GM18873 (cell line): ENCODE results near the gene SIAE.

Experiments used
- ATAC-seq: cut with Tn5 transposase; IDR thresholded peaks from one replicate; pipeline ENCODE4 v1.9.1; 2021; ENCODE audit warnings: mild to moderate bottlenecking, moderate library complexity, moderate number of reproducible peaks; ENCODE audit not compliant: unreplicated experiment, low FRiP score

SIAE gene, protein sequence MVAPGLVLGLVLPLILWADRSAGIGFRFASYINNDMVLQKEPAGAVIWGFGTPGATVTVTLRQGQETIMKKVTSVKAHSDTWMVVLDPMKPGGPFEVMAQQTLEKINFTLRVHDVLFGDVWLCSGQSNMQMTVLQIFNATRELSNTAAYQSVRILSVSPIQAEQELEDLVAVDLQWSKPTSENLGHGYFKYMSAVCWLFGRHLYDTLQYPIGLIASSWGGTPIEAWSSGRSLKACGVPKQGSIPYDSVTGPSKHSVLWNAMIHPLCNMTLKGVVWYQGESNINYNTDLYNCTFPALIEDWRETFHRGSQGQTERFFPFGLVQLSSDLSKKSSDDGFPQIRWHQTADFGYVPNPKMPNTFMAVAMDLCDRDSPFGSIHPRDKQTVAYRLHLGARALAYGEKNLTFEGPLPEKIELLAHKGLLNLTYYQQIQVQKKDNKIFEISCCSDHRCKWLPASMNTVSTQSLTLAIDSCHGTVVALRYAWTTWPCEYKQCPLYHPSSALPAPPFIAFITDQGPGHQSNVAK

DNA sequence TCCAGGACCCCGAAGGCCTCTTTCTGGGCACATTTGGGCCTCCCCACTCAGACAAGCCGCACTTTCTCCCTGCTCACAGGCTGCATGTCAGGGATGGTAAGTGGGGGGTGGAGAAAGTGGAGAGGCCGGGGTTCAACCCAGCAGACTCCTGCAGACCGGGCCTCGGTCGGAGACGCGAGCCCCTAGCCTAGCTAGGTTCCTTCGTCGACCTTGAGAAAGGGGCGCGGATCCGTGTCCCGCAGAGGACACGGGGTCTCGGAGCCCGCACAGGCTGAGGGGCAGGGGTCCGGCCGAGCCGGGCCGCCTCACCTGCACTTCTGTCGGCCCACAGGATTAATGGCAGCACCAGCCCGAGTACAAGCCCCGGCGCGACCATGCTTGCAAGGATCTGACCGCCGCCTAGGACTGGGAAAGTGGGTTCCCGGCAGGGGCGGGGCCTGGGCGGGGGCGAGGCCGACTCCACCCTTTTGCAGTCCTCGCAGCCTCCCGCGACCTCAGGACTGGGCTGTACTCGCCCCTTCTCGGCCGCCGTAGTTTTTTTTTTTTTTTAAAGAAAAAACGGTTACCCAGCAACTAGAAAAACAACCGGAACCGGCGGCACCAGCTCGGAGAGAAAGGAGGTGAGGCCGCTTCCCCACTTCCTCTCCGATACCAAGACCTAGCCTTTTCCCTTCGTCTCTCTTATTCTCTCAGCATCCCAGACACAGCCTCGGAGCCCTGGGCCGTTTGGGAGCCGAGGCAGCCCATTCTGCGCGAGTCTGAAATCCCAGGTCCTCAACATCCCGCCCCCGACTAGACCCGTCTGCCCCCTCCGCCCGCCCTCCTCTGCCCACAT, at the start of gene SIAE, which contains the start of gene SPA17:
TSS of gene SIAE (minus strand) at position 407 of the 835 bp plus-strand sequence. CDS start at position 376, 31 bp downstream.
TSS of gene SPA17 (plus strand) at position 572 of the 835 bp plus-strand sequence. CDS start 1,361 bp downstream, outside the sequence.
- ATAC-seq = peak; percentile 80

DNA sequence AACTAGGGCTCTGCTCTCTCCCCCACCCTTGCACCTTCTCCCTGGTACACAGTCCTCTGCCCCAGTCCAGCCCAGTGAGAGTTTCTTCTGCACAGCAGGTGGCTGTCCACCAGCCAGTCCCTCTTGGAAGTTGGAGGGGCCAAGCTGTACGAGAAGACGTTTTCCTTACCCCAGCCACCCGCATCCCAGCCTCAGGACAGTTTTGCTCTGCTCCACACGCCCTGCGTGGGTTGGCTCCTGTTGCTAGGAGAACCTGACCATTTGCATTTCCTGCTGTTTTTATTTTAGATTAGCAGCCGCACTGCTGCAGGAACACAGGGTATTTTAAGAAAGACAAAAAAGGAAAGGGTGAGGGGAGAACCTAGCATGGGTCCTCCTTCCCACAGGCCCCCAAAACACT, 48.6 kb upstream of the SIAE start:
- ATAC-seq = no peak

- no peak for ATAC-seq
Observed at GRCh38 chr11:124719534-124719933, 46.0 kb upstream of the SIAE start.

DNA sequence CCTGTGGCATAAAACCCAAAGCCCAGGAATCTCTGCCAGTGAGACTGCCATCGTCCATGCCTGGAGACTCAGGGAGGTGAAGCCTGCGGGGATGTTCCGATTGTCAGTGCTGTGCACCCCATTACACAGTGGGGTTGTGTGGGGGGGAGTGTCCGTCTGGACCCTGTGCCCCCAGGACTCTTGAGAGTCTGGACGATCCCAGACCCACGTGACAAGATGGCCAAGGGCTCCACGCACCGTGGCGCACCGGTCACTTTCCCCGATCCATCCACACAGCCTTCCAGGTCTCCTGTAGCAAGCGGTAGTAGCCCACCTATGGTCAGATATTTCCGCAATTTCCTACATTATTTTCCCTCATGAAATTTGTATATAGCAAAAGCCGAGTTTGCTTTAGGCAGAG, 45.3 kb upstream of the SIAE start:
- ATAC-seq = no peak

- ATAC-seq = no peak
Observed at GRCh38 chr11:124717786-124718651, 44.5 kb upstream of the SIAE start.

DNA sequence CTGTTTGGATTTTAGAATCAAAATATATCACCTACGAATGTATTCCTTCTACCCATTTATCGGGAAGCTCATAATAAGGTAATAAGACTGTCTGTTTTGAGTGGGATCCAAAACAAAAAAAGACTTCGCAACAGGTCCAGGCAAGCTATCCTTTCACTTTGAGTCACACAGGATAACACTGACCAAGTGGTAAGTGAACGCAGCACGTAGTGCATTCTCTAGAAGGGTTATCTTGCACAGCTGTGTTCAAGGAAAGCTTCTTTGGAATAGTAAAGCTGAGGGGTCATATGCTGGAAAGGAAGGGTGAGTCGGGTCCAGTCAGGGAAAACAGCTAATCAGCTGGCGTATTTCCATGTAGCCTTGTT, 43.9 kb upstream of the SIAE start:
- no peak for ATAC-seq

DNA sequence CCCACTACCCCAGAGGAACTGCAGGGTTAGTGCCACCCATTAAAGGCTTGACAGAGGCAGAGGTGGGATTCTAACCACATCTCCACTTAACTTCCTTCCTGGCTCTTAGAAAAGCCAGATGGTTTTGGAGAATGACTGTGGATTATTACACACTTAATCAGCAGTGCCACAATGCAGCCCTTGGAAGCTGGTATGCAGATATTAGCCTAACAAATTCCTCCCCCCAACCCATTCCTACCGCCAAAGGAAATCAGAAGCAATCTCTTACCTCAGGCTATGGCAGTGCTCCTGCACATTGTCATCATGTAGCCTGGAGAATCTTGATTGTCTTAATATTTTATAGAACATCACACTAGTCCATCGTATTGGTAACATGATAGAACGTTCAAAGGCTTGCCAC, 43.1 kb upstream of the SIAE start:
- no peak for ATAC-seq

DNA sequence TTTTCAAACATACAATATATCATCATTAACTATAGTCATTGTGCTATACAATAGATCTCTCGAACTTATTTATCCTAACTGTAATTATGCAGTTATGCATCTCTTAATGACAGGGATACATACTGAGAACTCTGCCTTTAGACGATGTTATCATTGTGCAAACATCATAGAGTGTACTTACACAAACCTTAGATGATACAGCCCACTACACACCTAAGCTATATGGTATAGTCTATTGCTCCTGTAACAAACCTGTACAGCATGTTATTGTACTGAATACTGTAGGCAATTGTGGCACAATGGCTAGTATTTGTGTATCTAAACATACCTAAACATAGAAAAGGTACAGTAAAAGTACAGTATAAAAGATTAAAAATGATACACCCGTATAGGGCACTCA, 38.9 kb upstream of the SIAE start:
- ATAC-seq = no peak

DNA sequence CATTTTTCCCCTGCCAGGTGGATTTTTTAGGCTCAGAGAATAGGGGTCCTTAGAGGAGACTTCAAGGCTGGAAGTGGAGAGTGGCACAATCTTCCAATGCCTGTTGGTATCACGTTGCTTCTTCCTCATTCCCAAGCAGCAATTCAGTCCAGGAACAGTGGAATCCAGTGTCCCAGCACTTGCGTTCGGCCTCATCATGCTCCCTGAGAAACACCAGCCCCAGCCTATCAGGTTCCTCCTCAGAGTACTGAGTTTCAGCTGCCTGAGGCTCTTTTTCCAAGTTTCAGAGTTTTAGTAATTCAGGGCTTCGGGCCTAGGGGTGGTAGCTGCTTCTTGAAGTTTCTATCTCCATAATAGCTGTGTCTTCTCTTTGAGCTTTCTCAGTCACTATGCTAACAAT, 34.3 kb upstream of the SIAE start:
- no peak for ATAC-seq

DNA sequence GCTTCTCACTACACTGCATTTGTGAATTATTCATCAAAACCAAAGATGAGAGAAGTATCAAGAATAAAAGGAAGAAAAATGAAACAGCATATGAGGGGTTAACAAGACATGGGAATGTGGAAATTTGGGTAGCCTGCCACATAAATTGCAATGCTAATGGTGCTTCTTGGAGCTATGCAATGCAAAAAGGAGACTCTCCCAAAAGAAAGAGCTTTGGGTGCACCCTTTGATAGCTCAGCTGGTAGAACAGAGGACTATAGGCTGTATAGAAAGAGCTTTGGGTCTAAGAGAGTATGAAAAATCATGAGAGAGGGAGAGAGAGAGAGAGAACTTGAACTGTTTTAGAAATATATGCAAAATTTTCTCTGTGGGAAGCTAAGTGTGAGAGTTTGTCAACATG, 26.5 kb upstream of the SIAE start:
- no peak for ATAC-seq

DNA sequence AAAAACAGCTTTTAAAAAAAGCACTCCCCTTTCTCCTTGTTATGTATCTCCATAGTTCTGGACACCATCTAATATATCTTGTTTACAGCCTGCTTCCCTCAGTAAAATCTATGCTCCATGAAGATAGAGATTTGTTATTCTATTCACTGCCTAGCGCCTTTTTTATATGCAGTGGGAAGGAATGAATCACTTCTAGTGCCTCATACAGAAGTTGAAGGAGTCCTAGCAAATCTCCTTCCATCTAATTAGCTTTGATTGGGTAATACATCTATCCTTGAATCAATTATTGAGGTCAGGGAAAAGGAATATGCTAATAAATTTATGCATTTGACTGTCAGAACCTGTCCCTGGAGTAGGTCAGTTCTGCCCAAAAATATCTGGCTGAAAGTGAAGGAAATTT, 26.0 kb upstream of the SIAE start:
- no peak for ATAC-seq

DNA sequence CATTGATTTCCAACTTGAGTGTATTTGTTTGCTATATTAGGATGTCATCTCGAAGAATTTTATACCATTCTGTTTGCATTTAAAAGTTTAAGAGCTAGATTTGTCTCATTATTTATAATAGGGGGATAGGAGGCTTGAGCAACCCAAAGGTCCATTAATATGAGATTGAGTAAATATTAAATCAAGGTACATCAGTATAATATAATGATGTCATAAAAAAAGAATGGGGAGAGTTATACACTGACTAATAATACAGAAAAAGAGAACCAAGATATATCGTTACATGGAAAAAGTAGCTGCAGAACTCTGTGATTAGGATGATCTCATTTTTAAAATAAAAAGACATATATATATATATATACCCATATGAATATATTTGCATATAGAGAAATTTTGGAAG, 19.6 kb upstream of the SIAE start:
- ATAC-seq = no peak

GRCh38 chr11:124682443-124682842, 8.9 kb upstream of the SIAE start:
- no peak for ATAC-seq

DNA sequence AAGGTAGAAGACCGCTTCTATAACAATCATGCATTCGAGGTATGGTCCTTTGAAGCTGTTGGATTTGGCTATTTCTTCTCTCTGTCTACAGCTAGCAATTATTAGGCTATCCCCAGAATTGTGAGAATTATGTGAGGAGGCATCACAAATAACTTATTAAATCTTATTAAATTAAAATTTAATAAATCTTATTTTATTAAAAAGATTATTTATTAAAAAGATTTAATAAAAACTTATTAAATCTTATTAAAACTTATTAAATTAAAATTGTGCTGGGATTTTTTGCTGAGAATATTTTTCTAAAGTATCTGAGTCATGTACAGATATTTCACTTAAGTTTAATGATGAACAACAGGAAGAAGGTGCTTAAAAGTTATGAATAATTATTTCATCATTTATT, 7.9 kb upstream of the SIAE start:
- ATAC-seq = no peak

- no peak for ATAC-seq
Observed at GRCh38 chr11:124678416-124678815, 4.9 kb upstream of the SIAE start.

DNA sequence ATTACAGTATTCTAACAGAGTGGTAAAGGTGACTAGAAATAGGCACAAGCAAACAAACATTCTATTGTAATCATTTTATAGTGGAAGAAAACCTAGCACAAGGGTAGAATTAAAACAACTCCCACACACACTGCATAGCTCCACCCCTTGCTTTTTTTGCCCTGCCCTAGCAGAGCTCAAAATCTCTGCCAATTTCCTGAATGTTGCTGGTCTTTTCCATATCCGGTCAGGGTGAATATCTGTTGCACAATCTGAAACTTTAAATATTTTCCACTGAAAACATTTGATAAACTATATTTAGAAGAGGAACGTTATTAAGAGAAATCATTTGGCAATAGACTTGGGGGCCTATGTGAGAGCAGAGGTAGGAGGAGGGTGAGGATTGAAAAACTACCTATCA, 2.8 kb upstream of the SIAE start:
- ATAC-seq = no peak

- ATAC-seq = no peak
Observed at GRCh38 chr11:124674571-124674970, 1.0 kb upstream of the SIAE start.

GRCh38 chr11:124674168-124674517, 604 bp upstream of the SIAE start:
- no peak for ATAC-seq

- ATAC-seq = no peak
Observed at GRCh38 chr11:124672536-124673215, 863 bp downstream of the SIAE start.

GRCh38 chr11:124670732-124671131, 2.8 kb downstream of the SIAE start:
- no peak for ATAC-seq
